ENCODE data around the gene RUFY3. TPM values are rescaled to one million over a fixed set of nuclear protein-coding genes. Genes with fewer than 3 reads are reported as not detected.

Gene RUFY3
- total RNA-seq, 1 experiment from 2014 or later, result 25.1 TPM

GRCh38 chr4:70801265-70801809, 79.6 kb downstream of the RUFY3 start:
- TF ChIP-seq EZH2 (IDR thresholded peaks at IDR 0.05; ENCODE audit: borderline replicate concordance, low read depth, low read length, poor library complexity, severe bottlenecking) (no peak), CTCF (conservative IDR thresholded peaks at IDR 0.05; ENCODE audit: low read depth, low read length) (no peak)
- Histone ChIP-seq H3K4me1 (ENCODE audit: insufficient read depth, low read length, poor library complexity, severe bottlenecking) (no peaks in the 10 kb centered on the region), H3K27ac (ENCODE audit: low read depth, low read length, poor library complexity, severe bottlenecking) (no peak overlapping the region), H3K9me3 (ENCODE audit: low read depth, low read length, poor library complexity, severe bottlenecking) (no peaks in the 10 kb centered on the region), H3K36me3 (ENCODE audit: insufficient read depth, low read length, poor library complexity, severe bottlenecking) (no peaks in the 10 kb centered on the region), H3K27me3 (replicated peaks; ENCODE audit: insufficient read depth, low read depth, low read length, poor library complexity) (no peaks in the 10 kb centered on the region), H3K4me3 (ENCODE audit: low read depth, low read length, poor library complexity, severe bottlenecking) (no peak overlapping the region)
- ChIA-PET POLR2A (ENCODE audit: low non-redundant PET) (no interaction called here), CTCF (interaction anchor here (0.5 kb wide), 1 partner anchor 107 kb away, joined by 4 read pairs; no protein-coding TSS in a partner anchor)
- no TSS peak for BruUV-seq (replicated peaks)
- no peak for DNase-seq (ENCODE audit: low spot score)
- intact Hi-C loops (cut with micrococcal nuclease; ENCODE audit: unreplicated experiment), result no loop called here

- CTCF ChIA-PET, result no interaction called here
- DNase-seq (ENCODE audit: low spot score), result no peak
- Histone ChIP-seq H3K4me1 (ENCODE audit: insufficient read depth, low read length, poor library complexity, severe bottlenecking) (no peaks in the 10 kb centered on the region), H3K27me3 (replicated peaks; ENCODE audit: insufficient read depth, low read depth, low read length, poor library complexity) (no peaks in the 10 kb centered on the region), H3K27ac (ENCODE audit: low read depth, low read length, poor library complexity, severe bottlenecking) (no peak overlapping the region), H3K4me3 (ENCODE audit: low read depth, low read length, poor library complexity, severe bottlenecking) (no peak overlapping the region), H3K9me3 (ENCODE audit: low read depth, low read length, poor library complexity, severe bottlenecking) (no peaks in the 10 kb centered on the region), H3K36me3 (ENCODE audit: insufficient read depth, low read length, poor library complexity, severe bottlenecking) (no peaks in the 10 kb centered on the region)
- POLR2A ChIA-PET (ENCODE audit: low non-redundant PET), result no interaction called here
- intact Hi-C loops (cut with micrococcal nuclease; ENCODE audit: unreplicated experiment), result no loop called here
- BruUV-seq (replicated peaks), result no TSS peak
- TF ChIP-seq CTCF (conservative IDR thresholded peaks at IDR 0.05; ENCODE audit: low read depth, low read length) (no peak), EZH2 (IDR thresholded peaks at IDR 0.05; ENCODE audit: borderline replicate concordance, low read depth, low read length, poor library complexity, severe bottlenecking) (no peak)
Measured at GRCh38 chr4:70802928-70803580, 81.3 kb downstream of the RUFY3 start.

GRCh38 chr4:70808151-70808550, 86.4 kb downstream of the RUFY3 start:
- Histone ChIP-seq H3K27me3 (replicated peaks; ENCODE audit: insufficient read depth, low read depth, low read length, poor library complexity) (no peaks in the 10 kb centered on the region), H3K4me3 (ENCODE audit: low read depth, low read length, poor library complexity, severe bottlenecking) (no peak overlapping the region), H3K9me3 (ENCODE audit: low read depth, low read length, poor library complexity, severe bottlenecking) (no peaks in the 10 kb centered on the region), H3K27ac (ENCODE audit: low read depth, low read length, poor library complexity, severe bottlenecking) (no peak overlapping the region), H3K4me1 (ENCODE audit: insufficient read depth, low read length, poor library complexity, severe bottlenecking) (no peaks in the 10 kb centered on the region), H3K36me3 (ENCODE audit: insufficient read depth, low read length, poor library complexity, severe bottlenecking) (no peaks in the 10 kb centered on the region)
- POLR2A ChIA-PET (ENCODE audit: low non-redundant PET), result no interaction called here
- no TSS peak for BruUV-seq (replicated peaks)
- no peak for TF ChIP-seq CTCF (conservative IDR thresholded peaks at IDR 0.05; ENCODE audit: low read depth, low read length)
- TF ChIP-seq EZH2 (IDR thresholded peaks at IDR 0.05; ENCODE audit: borderline replicate concordance, low read depth, low read length, poor library complexity, severe bottlenecking), result no peak
- intact Hi-C loops (cut with micrococcal nuclease; ENCODE audit: unreplicated experiment), result no loop called here
- CTCF ChIA-PET, result no interaction called here
- no peak for DNase-seq (ENCODE audit: low spot score)

Measured in A673 (cell line).